ENCODE measurements around the gene ASIC2.
"Not testable (repeated sequence)": the region's sequence is repeated elsewhere in the genome, so short reads cannot be mapped to it uniquely, and the experiment has no call there.

ASIC2 gene

DNA sequence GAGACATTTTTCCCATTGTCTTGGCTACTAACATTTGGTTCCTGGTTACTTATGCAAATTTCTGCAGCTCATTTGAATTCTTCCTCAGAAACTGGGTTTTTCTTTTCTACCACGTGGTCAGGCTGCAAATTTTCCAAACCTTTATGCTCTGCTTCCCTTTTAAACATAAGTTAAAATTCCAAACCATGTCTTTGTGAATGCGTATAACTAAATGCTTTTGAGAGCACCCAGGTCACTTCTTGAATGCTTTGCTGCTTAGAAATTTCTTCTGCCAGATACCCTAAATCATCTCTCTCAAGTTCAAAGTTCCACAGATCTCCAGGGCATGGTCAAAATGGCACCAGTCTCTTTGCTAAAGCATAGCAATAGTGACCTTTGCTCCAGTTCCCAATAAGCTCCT is 305.2 kb downstream of the ASIC2 start:
- not testable (repeated sequence) for DNase-seq (ENCODE audit: low read depth in 2 of 3, low spot score in 2 of 3)

DNA sequence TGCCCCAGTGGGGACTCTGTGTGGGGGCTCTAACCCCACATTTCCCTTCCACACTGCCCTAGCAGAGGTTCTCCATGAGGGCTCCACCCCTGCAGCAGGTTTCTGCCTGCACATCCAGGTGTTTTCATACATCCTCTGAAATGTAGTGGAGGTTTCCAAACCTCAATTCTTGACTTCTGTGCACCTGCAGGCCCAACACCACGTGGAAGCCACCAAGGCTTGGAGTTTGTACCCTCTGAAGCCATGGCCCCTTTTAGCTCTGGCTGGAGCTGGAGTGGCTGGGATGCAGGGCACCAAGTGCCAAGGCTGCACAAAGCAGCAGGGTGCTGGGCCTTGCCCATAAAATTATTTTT is 305.7 kb downstream of the ASIC2 start:
- not testable (repeated sequence) for DNase-seq (ENCODE audit: low read depth in 2 of 3, low spot score in 2 of 3)

DNA sequence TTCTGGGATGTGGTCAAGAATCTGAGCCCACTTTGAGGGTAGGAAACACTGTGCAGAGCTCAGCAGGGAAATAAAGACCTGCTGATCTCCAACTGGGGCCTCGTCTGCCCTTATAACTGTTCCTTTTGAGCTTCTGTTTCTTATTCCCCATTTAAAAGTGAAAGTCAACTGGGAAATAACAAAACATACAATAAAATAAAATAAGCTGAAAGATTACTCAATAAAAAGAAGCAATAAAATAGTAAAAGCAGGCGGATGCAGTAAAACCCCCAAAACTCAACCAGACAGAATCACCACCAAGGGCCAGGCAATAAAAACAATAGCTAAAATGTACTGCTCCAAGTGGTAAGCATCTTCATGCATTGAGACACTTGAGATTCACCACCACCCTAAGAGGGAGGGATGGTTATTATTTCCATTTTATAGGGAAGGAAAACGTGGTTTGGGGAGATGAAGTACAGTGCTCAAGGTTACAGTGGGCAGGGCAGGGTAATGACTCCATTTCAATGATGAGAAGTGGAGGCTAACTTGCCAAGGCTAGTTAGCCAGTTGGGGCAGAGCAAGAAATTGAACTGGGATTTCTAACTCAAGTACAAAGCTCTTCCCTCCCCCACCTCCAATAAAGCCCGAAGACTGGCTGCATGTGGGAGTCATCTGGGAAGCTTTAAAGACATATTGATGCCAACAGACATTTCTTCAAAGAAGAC is 307.9 kb downstream of the ASIC2 start:
- DNase-seq (ENCODE audit: low read depth in 2 of 3, low spot score in 2 of 3), result no peak

DNA sequence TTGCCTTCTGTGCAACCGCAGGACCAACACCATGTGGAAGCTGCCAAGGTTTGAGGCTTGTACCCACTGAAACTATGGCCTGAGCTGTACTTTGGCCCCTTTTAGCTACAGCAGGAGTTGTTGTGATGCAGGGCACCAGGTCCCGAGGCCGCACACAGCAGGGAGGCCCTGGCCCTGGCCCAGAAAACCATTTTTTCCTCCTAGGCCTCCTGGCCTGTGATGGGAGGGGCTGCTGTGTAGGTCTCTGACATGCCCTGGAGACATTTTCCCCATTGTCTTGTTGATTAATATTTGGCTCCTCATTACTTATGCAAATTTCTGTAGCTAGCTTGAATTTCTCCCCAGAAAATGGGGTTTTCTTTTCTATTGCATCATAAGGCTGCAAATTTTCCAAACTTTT is 311.5 kb downstream of the ASIC2 start:
- DNase-seq (ENCODE audit: low read depth in 2 of 3, low spot score in 2 of 3), result not testable (repeated sequence)

DNA sequence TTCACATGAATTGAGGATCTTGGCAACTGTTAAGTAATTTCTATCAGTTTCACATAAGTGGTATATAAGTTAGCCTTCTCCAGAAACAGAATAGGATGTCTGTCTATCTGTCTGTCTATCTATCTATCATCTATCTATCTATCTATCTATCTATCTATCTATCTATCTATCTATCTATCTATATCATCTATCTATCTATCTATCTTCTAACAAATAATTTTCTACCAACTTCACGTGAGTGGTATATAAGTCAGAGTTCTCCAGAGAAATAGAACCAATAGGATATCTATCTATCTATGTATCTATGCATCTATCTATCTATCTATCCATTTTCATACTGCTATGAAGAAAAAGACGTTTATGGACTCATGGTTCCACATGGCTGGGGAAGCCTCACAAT is 312.9 kb downstream of the ASIC2 start:
- DNase-seq (ENCODE audit: low read depth in 2 of 3, low spot score in 2 of 3), result no peak

DNA sequence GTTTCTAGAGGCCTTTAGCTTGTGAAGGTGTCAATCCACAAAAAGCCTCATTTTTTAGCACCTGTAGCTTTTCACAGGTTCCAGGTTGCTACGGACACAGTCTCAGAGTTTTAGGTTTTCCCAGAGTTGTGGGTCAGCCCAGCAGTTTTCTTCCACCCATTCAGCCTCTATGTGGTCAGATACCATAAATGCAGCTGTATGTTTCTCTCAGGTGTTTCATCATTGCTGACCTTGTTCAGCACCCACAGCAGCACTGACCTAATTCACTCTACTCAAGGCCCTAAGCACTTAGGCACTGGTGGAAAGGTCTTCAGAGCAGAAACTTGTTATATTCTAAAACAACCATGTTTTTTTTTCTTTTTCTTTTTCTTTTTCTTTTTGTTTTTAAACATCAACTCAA is 316.5 kb downstream of the ASIC2 start:
- DNase-seq (ENCODE audit: low read depth in 2 of 3, low spot score in 2 of 3), result no peak

DNA sequence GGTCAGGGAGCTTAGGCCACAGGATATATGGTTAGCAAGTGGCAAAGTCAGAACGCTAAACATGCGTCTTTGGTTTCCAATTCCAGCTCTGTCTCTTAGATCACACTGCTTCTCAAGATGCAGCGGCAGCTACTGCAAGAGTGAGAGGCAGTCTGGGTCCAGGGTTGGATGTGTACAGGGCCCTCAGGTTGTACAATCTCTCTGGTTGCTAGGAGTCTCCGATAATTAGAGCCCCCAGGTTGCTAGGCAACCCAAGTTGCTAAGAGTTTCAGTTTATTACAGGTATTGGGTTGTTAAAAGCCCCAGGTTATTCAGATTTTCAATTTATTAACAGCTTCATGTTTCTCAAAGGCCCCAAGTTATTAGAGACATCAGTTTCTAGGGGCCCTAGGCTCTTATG is 317.0 kb downstream of the ASIC2 start:
- no peak for DNase-seq (ENCODE audit: low read depth in 2 of 3, low spot score in 2 of 3)

DNA sequence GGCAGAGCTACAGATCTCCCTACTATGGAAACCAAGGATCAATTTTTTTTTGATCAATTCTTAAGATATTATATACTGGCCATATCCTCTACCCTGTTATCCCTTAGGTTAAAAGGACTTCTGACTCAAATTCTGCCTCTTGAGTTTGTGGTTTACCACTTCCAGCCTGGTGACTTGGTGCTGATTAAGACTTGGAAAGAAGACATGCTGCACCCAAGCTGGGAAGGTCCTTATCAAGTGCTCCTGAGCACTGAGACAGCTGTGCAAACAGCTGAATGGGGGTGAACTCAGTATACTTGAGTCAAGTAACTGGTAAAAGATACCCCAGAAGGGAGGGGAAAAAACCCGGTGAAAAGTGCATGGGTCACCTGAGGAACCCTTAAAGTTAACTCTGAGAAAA is 321.9 kb downstream of the ASIC2 start:
- DNase-seq (ENCODE audit: low read depth in 2 of 3, low spot score in 2 of 3), result no peak

DNA sequence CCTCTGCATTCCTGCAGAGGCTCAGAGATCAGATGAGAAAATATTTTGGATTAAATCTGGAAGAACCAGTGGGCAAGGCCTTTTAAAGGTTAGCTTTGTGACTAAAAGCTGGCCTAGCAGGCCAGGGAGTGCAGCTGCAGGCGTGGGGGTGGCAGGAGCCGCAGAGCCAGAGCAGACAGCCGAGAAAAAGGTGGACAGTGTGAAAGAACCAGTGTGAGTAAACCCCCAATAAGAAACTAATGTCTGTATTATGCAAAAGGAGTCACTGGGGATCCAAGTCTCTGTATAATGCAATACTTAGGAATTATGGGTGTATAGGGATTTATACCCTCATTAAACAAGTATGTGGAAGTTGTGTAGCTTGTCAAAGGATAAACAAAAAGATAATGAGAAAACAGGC is 322.8 kb downstream of the ASIC2 start:
- no peak for DNase-seq (ENCODE audit: low read depth in 2 of 3, low spot score in 2 of 3)

DNA sequence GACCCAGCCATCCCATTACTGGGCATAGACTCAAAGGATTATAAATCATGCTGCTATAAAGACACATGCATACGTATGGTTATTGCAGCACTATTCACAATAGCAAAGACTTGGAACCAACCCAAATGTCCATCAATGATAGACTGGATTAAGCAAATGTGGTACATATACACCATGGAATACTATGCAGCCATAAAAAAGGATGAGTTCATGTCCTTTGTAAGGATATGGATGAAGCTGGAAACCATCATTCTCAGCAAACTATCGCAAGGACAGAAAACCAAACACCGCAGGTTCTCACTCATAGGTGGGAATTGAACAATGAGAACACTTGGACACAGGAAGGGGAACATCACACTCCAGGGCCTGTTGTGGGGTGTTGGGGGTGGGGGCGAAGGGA is 323.9 kb downstream of the ASIC2 start:
- DNase-seq (ENCODE audit: low read depth in 2 of 3, low spot score in 2 of 3), result not testable (repeated sequence)

DNA sequence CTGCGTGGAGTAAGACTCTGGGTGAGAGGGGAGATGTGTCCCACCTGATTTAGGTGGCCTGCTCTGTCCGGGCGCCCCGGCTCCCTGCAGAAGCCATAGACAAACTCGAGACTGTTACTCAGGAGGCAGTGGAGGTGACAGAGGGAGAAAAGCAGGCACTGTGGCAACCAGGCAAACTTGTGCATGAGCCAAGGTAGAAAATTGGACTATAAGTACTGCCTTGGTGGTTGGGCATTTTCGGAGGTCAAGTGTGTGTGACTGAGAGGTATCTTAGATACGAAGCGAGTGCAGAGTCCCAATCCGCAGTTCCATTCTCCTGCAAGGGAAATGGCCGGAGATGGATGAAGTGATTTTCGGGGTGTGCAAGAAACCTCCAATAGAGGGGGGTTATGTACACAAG is 328.6 kb downstream of the ASIC2 start:
- no peak for DNase-seq (ENCODE audit: low read depth in 2 of 3, low spot score in 2 of 3)
